HG02763 (cell line): Measurements from ENCODE around the gene CCDC71L.

Source experiments
- ATAC-seq: cut with Tn5 transposase; IDR thresholded peaks from one replicate; pipeline ENCODE4 v1.9.1; 2021; ENCODE audit warnings: mild to moderate bottlenecking, moderate library complexity; ENCODE audit not compliant: unreplicated experiment

CCDC71L gene

DNA sequence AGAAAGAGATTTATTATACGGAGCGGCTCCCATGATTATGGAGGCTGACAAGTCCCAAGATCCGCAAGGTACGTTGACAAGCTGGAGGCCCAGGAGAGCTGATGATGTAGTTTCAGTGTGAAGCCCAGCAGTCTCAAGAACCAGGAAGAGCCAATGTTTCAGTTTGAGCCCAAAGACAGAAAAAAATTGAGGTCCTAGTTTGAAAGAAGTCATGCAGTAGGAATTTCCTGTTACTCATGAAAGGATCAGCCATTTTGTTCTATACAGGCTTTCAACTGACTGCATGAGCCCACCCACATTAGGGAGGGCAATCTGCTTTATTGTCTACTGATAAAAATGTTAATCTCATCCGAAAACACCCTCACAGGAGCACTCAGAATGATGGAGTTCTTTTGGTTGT lies 51.5 kb downstream of the CCDC71L start:
- ATAC-seq: no peak

DNA sequence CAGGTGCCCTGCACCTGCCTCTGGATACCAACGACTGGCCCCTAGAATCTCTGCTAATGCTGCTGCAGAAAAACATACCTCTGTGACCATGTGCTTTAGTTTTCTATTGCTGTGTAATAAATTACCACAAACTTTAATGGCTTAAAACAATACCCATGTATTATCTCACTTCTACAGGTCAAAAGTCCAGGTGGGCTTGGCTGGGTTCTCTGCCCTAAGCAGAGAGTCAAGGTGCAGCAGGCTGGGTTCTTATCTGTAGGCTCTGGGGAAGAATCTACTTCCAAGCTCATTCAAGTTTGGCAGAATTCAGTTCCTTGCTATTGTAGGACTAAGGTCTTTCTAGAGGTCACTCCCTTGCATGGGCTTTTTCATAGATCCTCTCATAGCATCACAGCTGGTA lies 52.3 kb downstream of the CCDC71L start:
- ATAC-seq: no peak
